K562 (cell line): Measurements from ENCODE around the gene CMIP. TPM values are rescaled to one million over a fixed set of nuclear protein-coding genes. Genes with fewer than 3 reads are reported as not detected.

Source experiments
- ATF1 ChIP-seq, 2 experiments: fragments of 450-650 bp in 1 of 2; IDR thresholded peaks; 2 replicates each; pipeline ENCODE4 v1.6.1; 2016; ENCODE audit warnings: missing compliant biosample characterization in 1 of 2, missing genetic modification characterization in 1 of 2
- CCAR2 ChIP-seq: fragments of 200-400 bp; formaldehyde crosslinking; IDR thresholded peaks from 2 replicates; pipeline ENCODE4 v1.6.1; 2017; ENCODE audit warnings: mild to moderate bottlenecking, low read depth, low read length
- CREB1 ChIP-seq, 2 experiments: sonication (generic) in 1 of 2; formaldehyde crosslinking in 1 of 2; IDR thresholded peaks; 2 replicates each; pipeline versions ENCODE4 v1.6.1 to v1.8.0; 2012 to 2022; ENCODE audit warnings: inconsistent platforms in 1 of 2, mild to moderate bottlenecking in 1 of 2, missing genetic modification reagents in 1 of 2, moderate library complexity in 1 of 2
- CREM ChIP-seq: IDR thresholded peaks from 2 replicates; pipeline ENCODE4 v1.6.1; 2014; ENCODE audit warnings: antibody characterized with exemption, low read depth
- CSDE1 ChIP-seq, 2 experiments: fragments of 450-650 bp; IDR thresholded peaks; 2 replicates each; pipeline ENCODE4 v1.6.1; 2016; ENCODE audit warnings: mild to moderate bottlenecking in 1 of 2
- HDAC1 ChIP-seq, 2 experiments: fragments of 450-650 bp; IDR thresholded peaks; 2 replicates each; pipeline ENCODE4 v1.6.1; 2016 to 2017; ENCODE audit warnings: inconsistent platforms in 1 of 2, mild to moderate bottlenecking in 1 of 2, moderate library complexity in 1 of 2
- HMG20A ChIP-seq: fragments of 450-650 bp; formaldehyde crosslinking; conservative IDR thresholded peaks from 2 replicates; pipeline ENCODE4 v1.4.0; 2020; ENCODE audit warnings: mild to moderate bottlenecking, mixed read lengths
- LEF1 ChIP-seq: fragments of 450-650 bp; IDR thresholded peaks from 2 replicates; pipeline ENCODE4 v1.6.1; 2016; ENCODE audit warnings: mild to moderate bottlenecking
- MTA3 ChIP-seq: fragments of 450-650 bp; formaldehyde crosslinking; IDR thresholded peaks from 2 replicates; pipeline ENCODE4 v1.6.1; 2017; ENCODE audit warnings: mild to moderate bottlenecking, borderline replicate concordance
- MYNN ChIP-seq, 2 experiments: sonication (generic); formaldehyde crosslinking in 1 of 2; IDR thresholded peaks; 2 replicates each; pipeline versions ENCODE4 v1.5.0 to v1.6.1; 2016 to 2020; ENCODE audit warnings: antibody characterized with exemption in 1 of 2, missing genetic modification reagents in 1 of 2
- NRF1 ChIP-seq, 2 experiments: fragments of 450-650 bp; IDR thresholded peaks in 1 of 2; conservative IDR thresholded peaks in 1 of 2; 2 replicates each; pipeline ENCODE4 v1.6.1; 2014; ENCODE audit warnings: mild to moderate bottlenecking in 2 of 2
- PHB2 ChIP-seq: fragments of 450-650 bp; IDR thresholded peaks from 2 replicates; pipeline ENCODE4 v1.6.1; 2017; ENCODE audit warnings: low read depth
- PTBP1 ChIP-seq: fragments of 200-400 bp; formaldehyde crosslinking; IDR thresholded peaks from 2 replicates; pipeline ENCODE4 v1.6.1; 2017; ENCODE audit warnings: low read depth, low read length
- RNF2 ChIP-seq: sonication (generic); IDR thresholded peaks from 2 replicates; pipeline ENCODE4 v1.6.1; 2016
- SETDB1 ChIP-seq: IDR thresholded peaks from one replicate; pipeline ENCODE4 v1.6.1; 2012; ENCODE audit warnings: low read length, control low read depth, inconsistent platforms
- SLC30A9 ChIP-seq: fragments of 250-450 bp; sonication (Bioruptor Pico); IDR thresholded peaks from 2 replicates; pipeline ENCODE4 v1.8.0; 2022; ENCODE audit warnings: mild to moderate bottlenecking, moderate library complexity
- SMAD4 ChIP-seq: fragments of 250-450 bp; sonication (Bioruptor Pico); conservative IDR thresholded peaks from 2 replicates; pipeline ENCODE4 v1.8.0; 2021; ENCODE audit warnings: inconsistent platforms, mild to moderate bottlenecking, moderate library complexity
- TCF7L2 ChIP-seq: fragments of 150-350 bp; IDR thresholded peaks from 2 replicates; pipeline ENCODE4 v1.6.1; 2016; ENCODE audit warnings: low read depth, mild to moderate bottlenecking, low read length, moderate library complexity
- ZNF143 ChIP-seq: sonication (generic); formaldehyde crosslinking; IDR thresholded peaks from 2 replicates; pipeline ENCODE4 v1.9.0; 2022; ENCODE audit warnings: mild to moderate bottlenecking, missing genetic modification reagents
- ZNF184 ChIP-seq: sonication (generic); formaldehyde crosslinking; IDR thresholded peaks from 2 replicates; pipeline ENCODE4 v1.5.0; 2020; ENCODE audit warnings: missing genetic modification reagents
- ZNF311 ChIP-seq: fragments of 250-450 bp; sonication (Bioruptor Pico); IDR thresholded peaks from 2 replicates; pipeline ENCODE4 v1.4.0; 2020; ENCODE audit warnings: mild to moderate bottlenecking, moderate library complexity
- polyA plus RNA-seq, 8 experiments: library from polyadenylated mRNA; depleted of rRNA in 4 of 8; stranded (reverse) in 5 of 8; unstranded in 3 of 8; fragments of >200 nt; fragmentation: Nextera tagmentation in 2 of 8; fragmentation: Illumina TruSeq in 1 of 8; extraction: Ambion mirVana in 2 of 8; extraction: Trizol in 1 of 8; gene quantifications; 2 replicates each; pipeline versions ENCODE4 v1.2.1 to v1.2.3, GENCODE V29; 2011 to 2014; ENCODE audit warnings: inconsistent platforms in 1 of 8, missing spikeins in 1 of 8
- total RNA-seq, 7 experiments: library from RNA; depleted of rRNA in 6 of 7; stranded (reverse); fragments of >200 nt in 6 of 7; fragmentation: Illumina TruSeq in 2 of 7; extraction: Trizol in 2 of 7; gene quantifications; 2 replicates each; pipeline versions ENCODE4 v1.2.1 to v1.2.3, GENCODE V29; 2011 to 2021; ENCODE audit warnings: low replicate concordance in 1 of 7
- TF ChIP-seq, protein P1 (sequence below): sonication (generic); formaldehyde crosslinking; IDR thresholded peaks from 2 replicates; pipeline ENCODE4 v1.8.0; 2022; ENCODE audit warnings: missing genetic modification reagents, mild to moderate bottlenecking, borderline replicate concordance
- TF ChIP-seq, protein P2 (sequence below): fragments of 250-450 bp; sonication (Bioruptor Pico); IDR thresholded peaks from 2 replicates; pipeline ENCODE4 v1.8.0; 2021; ENCODE audit warnings: moderate library complexity, mild to moderate bottlenecking, inconsistent platforms
- TF ChIP-seq, protein P3 (sequence below): fragments of 250-450 bp; sonication (Bioruptor Pico); IDR thresholded peaks from 2 replicates; pipeline ENCODE4 v1.5.0; 2020; ENCODE audit warnings: mild to moderate bottlenecking
- TF ChIP-seq, protein P4 (sequence below): fragments of 450-650 bp; IDR thresholded peaks from 2 replicates; pipeline ENCODE4 v1.6.1; 2016; ENCODE audit warnings: antibody characterized with exemption

CMIP gene
- total and polyA plus RNA-seq, 9 of the 15 experiments (the other 6 are each of a cell fraction or from before 2014, with no cell fraction given) = 0.94 to 82.5 (median 10.3) TPM

DNA sequence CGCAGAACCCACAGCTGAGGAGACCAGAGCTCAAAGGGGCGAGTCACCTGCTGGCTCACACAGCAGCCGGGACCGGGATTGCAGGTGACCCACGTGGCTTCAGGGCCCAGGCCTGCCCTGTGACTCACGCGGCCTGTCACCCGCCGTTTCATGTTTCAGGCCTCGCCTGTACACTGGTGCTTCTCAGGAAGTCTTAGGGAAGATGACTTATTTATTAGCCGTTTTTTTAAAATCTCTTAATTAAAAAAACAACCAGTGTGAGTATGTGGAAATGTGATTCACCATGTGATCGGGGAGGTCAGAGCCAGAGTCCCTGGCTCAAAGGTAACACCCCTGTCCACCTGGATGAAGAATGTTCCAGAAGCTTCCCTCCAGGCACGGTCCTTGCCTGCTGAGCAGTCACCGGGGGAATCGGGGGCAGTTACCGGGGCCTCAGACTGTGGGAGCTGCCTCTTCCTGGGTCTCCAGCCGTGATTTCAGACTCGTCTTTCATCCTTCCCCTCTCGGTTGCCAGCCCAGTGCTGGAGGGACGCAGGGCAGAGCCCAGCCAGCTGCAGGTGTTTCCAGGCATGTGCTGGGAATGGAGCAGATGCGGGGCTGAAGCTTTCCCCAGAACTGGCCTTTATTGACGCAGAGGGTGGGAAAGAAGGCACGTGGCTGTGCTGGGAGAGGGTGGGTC lies 49.3 kb downstream of the CMIP start (continued):
- TF ChIP-seq, protein P1, sequence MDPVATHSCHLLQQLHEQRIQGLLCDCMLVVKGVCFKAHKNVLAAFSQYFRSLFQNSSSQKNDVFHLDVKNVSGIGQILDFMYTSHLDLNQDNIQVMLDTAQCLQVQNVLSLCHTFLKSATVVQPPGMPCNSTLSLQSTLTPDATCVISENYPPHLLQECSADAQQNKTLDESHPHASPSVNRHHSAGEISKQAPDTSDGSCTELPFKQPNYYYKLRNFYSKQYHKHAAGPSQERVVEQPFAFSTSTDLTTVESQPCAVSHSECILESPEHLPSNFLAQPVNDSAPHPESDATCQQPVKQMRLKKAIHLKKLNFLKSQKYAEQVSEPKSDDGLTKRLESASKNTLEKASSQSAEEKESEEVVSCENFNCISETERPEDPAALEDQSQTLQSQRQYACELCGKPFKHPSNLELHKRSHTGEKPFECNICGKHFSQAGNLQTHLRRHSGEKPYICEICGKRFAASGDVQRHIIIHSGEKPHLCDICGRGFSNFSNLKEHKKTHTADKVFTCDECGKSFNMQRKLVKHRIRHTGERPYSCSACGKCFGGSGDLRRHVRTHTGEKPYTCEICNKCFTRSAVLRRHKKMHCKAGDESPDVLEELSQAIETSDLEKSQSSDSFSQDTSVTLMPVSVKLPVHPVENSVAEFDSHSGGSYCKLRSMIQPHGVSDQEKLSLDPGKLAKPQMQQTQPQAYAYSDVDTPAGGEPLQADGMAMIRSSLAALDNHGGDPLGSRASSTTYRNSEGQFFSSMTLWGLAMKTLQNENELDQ (CRISPR knock-in tag) = no peak
- TF ChIP-seq MTA3 (peak; percentile 32; the same call in 1 of the 2 replicates), ATF1 (CRISPR knock-in tag; IDR thresholded peaks at IDR 0.05) (no peak), ATF1 (tag; IDR thresholded peaks at IDR 0.05) (peak; percentile 66), ZNF143 (no peak), CREM (peak; percentile 59), HDAC1 (IDR thresholded peaks at IDR 0.05) (peak in 1 of 2 experiments; percentile 83; a peak in 2 of 4 replicates), CREB1 (IDR thresholded peaks at IDR 0.05) (no peak), CREB1 (CRISPR knock-in tag; IDR thresholded peaks at IDR 0.05) (peak; percentile 66; the same call in 1 of the 2 replicates), CSDE1 (IDR thresholded peaks at IDR 0.05) (no peak), TCF7L2 (no peak), CCAR2 (no peak), PTBP1 (no peak), SMAD4 (CRISPR knock-in tag) (peak; percentile 36; the same call in 1 of the 2 replicates), NRF1 (conservative IDR thresholded peaks at IDR 0.05 in 1 of 2, IDR thresholded peaks at IDR 0.05 in 1 of 2) (0 out of 4 replicates have a peak, but pooled peaks of 1 of the 2 experiments have one; percentile 36), PHB2 (no peak), RNF2 (0 out of 2 replicates have a peak, but pooled peaks have one; percentile 18), ZNF184 (CRISPR knock-in tag) (no peak), HMG20A (CRISPR knock-in tag) (no peak), SLC30A9 (no peak), SETDB1 (no peak), MYNN (IDR thresholded peaks at IDR 0.05) (0 out of 2 replicates have a peak, but pooled peaks have one; percentile 17), MYNN (CRISPR knock-in tag; IDR thresholded peaks at IDR 0.05) (no peak), LEF1 (0 out of 2 replicates have a peak, but pooled peaks have one; percentile 40), ZNF311 (CRISPR knock-in tag) (no peak)
- TF ChIP-seq, protein P2, sequence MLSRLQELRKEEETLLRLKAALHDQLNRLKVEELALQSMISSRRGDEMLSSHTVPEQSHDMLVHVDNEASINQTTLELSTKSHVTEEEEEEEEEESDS (CRISPR knock-in tag) = no peak
- TF ChIP-seq, protein P3, sequence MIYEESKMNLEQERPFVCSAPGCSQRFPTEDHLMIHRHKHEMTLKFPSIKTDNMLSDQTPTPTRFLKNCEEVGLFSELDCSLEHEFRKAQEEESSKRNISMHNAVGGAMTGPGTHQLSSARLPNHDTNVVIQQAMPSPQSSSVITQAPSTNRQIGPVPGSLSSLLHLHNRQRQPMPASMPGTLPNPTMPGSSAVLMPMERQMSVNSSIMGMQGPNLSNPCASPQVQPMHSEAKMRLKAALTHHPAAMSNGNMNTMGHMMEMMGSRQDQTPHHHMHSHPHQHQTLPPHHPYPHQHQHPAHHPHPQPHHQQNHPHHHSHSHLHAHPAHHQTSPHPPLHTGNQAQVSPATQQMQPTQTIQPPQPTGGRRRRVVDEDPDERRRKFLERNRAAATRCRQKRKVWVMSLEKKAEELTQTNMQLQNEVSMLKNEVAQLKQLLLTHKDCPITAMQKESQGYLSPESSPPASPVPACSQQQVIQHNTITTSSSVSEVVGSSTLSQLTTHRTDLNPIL = no peak
- TF ChIP-seq, protein P4, sequence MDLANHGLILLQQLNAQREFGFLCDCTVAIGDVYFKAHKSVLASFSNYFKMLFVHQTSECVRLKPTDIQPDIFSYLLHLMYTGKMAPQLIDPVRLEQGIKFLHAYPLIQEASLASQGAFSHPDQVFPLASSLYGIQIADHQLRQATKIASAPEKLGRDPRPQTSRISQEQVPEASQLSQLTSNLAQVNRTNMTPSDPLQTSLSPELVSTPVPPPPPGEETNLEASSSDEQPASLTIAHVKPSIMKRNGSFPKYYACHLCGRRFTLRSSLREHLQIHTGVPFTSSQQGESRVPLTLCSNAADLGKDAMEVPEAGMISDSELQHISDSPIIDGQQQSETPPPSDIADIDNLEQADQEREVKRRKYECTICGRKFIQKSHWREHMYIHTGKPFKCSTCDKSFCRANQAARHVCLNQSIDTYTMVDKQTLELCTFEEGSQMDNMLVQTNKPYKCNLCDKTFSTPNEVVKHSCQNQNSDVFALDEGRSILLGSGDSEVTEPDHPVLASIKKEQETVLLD = no peak
